GM12891 (cell line): ENCODE measurements around the gene BRD2.
A peak's percentile ranks its signal among the peaks of the same experiment; 100 is the strongest.

ENCODE experiments used
- POLR2A ChIP-seq: IDR thresholded peaks from 2 replicates; pipeline ENCODE4 v1.6.1; 2011; ENCODE audit warnings: low read depth, low read length, control low read depth
- SPI1 ChIP-seq: IDR thresholded peaks from 2 replicates; pipeline ENCODE4 v1.6.1; 2011; ENCODE audit warnings: low read depth, low read length, control low read depth

DNA sequence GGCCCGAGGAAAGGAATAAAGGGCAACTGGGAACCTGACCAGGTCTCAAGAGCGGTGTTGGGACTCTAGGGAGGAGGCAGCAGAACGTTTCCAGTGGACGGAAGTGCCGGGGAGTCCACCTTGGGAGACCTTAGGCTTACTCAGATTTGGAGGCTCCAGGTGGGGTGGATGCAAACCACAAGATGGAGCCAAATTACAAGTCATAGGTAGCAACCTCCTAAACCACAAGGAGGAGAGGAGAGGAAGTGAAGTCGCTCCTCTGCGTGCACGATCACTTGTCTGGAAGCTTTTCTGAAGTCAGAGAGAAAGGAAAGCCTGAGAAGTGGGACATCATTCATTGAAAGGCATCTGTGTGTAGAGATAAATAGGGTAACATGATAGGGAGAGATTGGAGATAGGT, 31.7 kb downstream of the BRD2 start:
- TF ChIP-seq SPI1 = peak; percentile 84
- no peak for TF ChIP-seq POLR2A
